ENCODE measurements around the gene GNG7. TPM values are rescaled to one million over a fixed set of nuclear protein-coding genes. Genes with fewer than 3 reads are reported as not detected.

GNG7 gene
- total RNA-seq, 1 experiment from 2014 or later: 9.6 TPM

DNA sequence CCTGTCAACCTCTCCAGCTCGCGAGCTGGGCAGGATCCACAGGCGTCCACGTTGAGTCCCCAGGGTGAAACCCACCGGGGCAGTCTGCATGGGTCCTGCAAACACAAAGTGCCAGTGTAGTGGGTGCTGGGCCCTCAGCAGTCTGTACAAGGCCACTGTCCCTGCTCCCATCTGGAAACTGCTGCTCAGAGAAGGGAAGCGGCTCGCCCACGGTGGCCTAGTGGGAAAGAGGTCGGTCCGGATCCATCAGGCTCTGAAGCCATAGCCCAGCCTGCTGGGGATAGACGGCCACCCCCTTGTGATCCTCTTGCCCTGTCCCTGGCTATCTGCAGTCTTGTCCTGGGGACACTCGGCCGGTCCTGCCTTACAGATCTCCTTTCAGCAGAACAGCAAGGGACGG lies 21.3 kb upstream of the GNG7 start (continued):
- no peak for TF ChIP-seq ZNF416 (CRISPR knock-in tag; IDR thresholded peaks at IDR 0.05)
- no peak for TF ChIP-seq CREM (CRISPR knock-in tag; IDR thresholded peaks at IDR 0.05)
- TF ChIP-seq SOX15 (CRISPR knock-in tag; IDR thresholded peaks at IDR 0.05): no peak
- TF ChIP-seq NR3C1 (CRISPR knock-in tag; conservative IDR thresholded peaks at IDR 0.05; ENCODE audit: low read depth): no peak

DNA sequence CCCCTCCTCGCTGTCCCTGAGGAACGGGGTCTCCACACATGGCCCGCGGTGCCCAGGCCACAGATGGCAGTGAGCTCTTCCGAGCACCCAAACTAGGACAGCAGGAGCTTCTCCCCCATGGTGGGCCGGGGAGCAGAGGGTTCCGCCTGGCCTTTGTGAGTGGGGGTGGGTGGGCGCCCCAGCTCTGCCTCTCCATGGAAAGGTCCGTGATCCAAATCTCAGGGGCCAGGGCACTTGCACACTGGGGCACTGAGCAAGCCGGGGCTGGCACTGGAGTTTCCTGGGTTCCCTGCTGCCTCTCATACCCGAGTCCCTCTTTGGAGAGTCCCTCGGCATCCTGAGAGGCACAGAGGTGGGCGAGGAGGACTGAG lies 20.8 kb upstream of the GNG7 start:
- ChIA-PET POLR2A (interaction anchor here (0.5 kb wide), 1 partner anchor 424 kb away, joined by 3 read pairs; no protein-coding TSS in a partner anchor), CTCF (interaction anchor here (2.5 kb wide), 1 partner anchor 75 kb away, joined by 18 read pairs; no protein-coding TSS in a partner anchor)
- peaks cover 11% of the 10 kb centered on the region for H3K4me1 Mint-ChIP-seq

More for the DNA sequence above, 20.8 kb upstream of the GNG7 start:
- TF ChIP-seq MYBL2 (CRISPR knock-in tag; IDR thresholded peaks at IDR 0.05) (no peak), ZNF396 (CRISPR knock-in tag; IDR thresholded peaks at IDR 0.05; ENCODE audit: borderline replicate concordance) (no peak), RORB (CRISPR knock-in tag; IDR thresholded peaks at IDR 0.05) (no peak), ZNF232 (CRISPR knock-in tag; IDR thresholded peaks at IDR 0.05) (no peak), CDX4 (CRISPR knock-in tag; IDR thresholded peaks at IDR 0.05; ENCODE audit: borderline replicate concordance) (no peak), CBFB (CRISPR knock-in tag; IDR thresholded peaks at IDR 0.05; ENCODE audit: low read depth) (no peak), AR (CRISPR knock-in tag; IDR thresholded peaks at IDR 0.05) (no peak), PREB (CRISPR knock-in tag; IDR thresholded peaks at IDR 0.05; ENCODE audit: borderline replicate concordance) (no peak), MLX (CRISPR knock-in tag; IDR thresholded peaks at IDR 0.05) (no peak), TCF7 (CRISPR knock-in tag; IDR thresholded peaks at IDR 0.05; ENCODE audit: low read depth) (no peak)
- TF ChIP-seq, protein P1, sequence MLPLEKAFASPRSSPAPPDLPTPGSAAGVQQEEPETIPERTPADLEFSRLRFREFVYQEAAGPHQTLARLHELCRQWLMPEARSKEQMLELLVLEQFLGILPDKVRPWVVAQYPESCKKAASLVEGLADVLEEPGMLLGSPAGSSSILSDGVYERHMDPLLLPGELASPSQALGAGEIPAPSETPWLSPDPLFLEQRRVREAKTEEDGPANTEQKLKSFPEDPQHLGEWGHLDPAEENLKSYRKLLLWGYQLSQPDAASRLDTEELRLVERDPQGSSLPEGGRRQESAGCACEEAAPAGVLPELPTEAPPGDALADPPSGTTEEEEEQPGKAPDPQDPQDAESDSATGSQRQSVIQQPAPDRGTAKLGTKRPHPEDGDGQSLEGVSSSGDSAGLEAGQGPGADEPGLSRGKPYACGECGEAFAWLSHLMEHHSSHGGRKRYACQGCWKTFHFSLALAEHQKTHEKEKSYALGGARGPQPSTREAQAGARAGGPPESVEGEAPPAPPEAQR (CRISPR knock-in tag; IDR thresholded peaks at IDR 0.05): no peak
- Mint-ChIP-seq H3K36me3 (no peaks in the 10 kb centered on the region), H3K27ac (no peak overlapping the region), H3K27me3 (ENCODE audit: low read depth) (peaks cover 5% of the 10 kb centered on the region; the same call in 1 of the 2 replicates), H3K9me3 (no peaks in the 10 kb centered on the region), H3K4me3 (no peak overlapping the region)
- DNase-seq (ENCODE audit: low spot score) (no peak), ATAC-seq (no peak)

Measured in WTC11 (cell line).